Measurements from ENCODE around the gene SPEG.

SPEG gene

GRCh38 chr2:219465659-219466561 lies 31.3 kb downstream of the SPEG start:
- no peak for DNase-seq

GRCh38 chr2:219466816-219467735 lies 32.4 kb downstream of the SPEG start:
- no peak for DNase-seq

GRCh38 chr2:219467736-219468075 lies 33.1 kb downstream of the SPEG start:
- no peak for DNase-seq

GRCh38 chr2:219468410-219469185 lies 34.0 kb downstream of the SPEG start:
- no peak for DNase-seq

GRCh38 chr2:219469186-219469724 lies 34.6 kb downstream of the SPEG start:
- no peak for DNase-seq

GRCh38 chr2:219470429-219470828 lies 35.8 kb downstream of the SPEG start:
- DNase-seq = no peak

- DNase-seq = no peak
Measured at GRCh38 chr2:219471476-219472371, 37.1 kb downstream of the SPEG start.

GRCh38 chr2:219472629-219473187 lies 38.1 kb downstream of the SPEG start:
- no peak for DNase-seq

GRCh38 chr2:219473511-219473910 lies 38.9 kb downstream of the SPEG start:
- DNase-seq = no peak

GRCh38 chr2:219474285-219475060 lies 39.8 kb downstream of the SPEG start:
- no peak for DNase-seq

GRCh38 chr2:219475278-219475677 lies 40.6 kb downstream of the SPEG start:
- no peak for DNase-seq

GRCh38 chr2:219475697-219476651 lies 41.3 kb downstream of the SPEG start:
- peak; percentile 84 for DNase-seq

- no peak for DNase-seq
Measured at GRCh38 chr2:219476652-219477151, 42.1 kb downstream of the SPEG start.

GRCh38 chr2:219477179-219477578 lies 42.5 kb downstream of the SPEG start:
- DNase-seq = no peak

GRCh38 chr2:219477815-219478214 lies 43.2 kb downstream of the SPEG start:
- no peak for DNase-seq

GRCh38 chr2:219478916-219479315 lies 44.3 kb downstream of the SPEG start:
- DNase-seq = no peak

- no peak for DNase-seq
Measured at GRCh38 chr2:219480004-219480403, 45.4 kb downstream of the SPEG start.

- no peak for DNase-seq
Measured at GRCh38 chr2:219482674-219483405, 48.2 kb downstream of the SPEG start.
